Fibroblast of skin of left quadriceps (primary cell): ENCODE results near the gene EP300.
A peak's percentile ranks its signal among the peaks of the same experiment; 100 is the strongest.
"Not testable (repeated sequence)": the region's sequence is repeated elsewhere in the genome, so short reads cannot be mapped to it uniquely, and the experiment has no call there.

ENCODE experiments used
- DNase-seq, 2 experiments: peaks; one replicate each; pipeline ENCODE4 v3.0.0-alpha.2; 2013; ENCODE audit warnings: low read depth in 2 of 2

EP300 gene

GRCh38 chr22:41152902-41153301 is 60.5 kb downstream of the EP300 start:
- no peak for DNase-seq

- DNase-seq = no peak
These were observed 64.7 kb downstream of the EP300 start for GRCh38 chr22:41157083-41157482.

DNA sequence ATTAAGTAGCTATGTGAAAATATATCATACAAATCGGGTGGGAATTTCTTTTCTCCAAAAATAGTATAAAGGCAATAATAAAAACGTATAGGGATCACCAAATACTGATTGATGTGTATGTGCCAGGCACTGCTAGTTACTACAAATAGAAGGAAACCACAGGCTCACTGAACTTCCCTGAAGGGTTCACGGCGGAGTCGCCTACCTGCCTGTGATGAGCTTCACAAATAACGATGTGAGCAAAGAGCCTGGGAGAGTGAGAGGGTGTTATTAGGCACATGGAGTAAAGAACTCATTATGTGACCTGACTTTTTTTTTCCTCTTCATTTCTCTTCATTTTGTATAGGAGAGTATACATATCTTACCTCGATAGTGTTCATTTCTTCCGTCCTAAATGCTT is 76.8 kb downstream of the EP300 start:
- no peak for DNase-seq

GRCh38 chr22:41171996-41172395 is 79.6 kb downstream of the EP300 start:
- DNase-seq = no peak

GRCh38 chr22:41175546-41175945 is 83.2 kb downstream of the EP300 start:
- no peak for DNase-seq

DNA sequence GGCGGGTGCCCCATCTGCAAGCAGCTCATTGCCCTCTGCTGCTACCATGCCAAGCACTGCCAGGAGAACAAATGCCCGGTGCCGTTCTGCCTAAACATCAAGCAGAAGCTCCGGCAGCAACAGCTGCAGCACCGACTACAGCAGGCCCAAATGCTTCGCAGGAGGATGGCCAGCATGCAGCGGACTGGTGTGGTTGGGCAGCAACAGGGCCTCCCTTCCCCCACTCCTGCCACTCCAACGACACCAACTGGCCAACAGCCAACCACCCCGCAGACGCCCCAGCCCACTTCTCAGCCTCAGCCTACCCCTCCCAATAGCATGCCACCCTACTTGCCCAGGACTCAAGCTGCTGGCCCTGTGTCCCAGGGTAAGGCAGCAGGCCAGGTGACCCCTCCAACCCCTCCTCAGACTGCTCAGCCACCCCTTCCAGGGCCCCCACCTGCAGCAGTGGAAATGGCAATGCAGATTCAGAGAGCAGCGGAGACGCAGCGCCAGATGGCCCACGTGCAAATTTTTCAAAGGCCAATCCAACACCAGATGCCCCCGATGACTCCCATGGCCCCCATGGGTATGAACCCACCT is 84.7 kb downstream of the EP300 start:
- no peak for DNase-seq

- no peak for DNase-seq
These were observed 85.4 kb downstream of the EP300 start for GRCh38 chr22:41177622-41178424.

DNA sequence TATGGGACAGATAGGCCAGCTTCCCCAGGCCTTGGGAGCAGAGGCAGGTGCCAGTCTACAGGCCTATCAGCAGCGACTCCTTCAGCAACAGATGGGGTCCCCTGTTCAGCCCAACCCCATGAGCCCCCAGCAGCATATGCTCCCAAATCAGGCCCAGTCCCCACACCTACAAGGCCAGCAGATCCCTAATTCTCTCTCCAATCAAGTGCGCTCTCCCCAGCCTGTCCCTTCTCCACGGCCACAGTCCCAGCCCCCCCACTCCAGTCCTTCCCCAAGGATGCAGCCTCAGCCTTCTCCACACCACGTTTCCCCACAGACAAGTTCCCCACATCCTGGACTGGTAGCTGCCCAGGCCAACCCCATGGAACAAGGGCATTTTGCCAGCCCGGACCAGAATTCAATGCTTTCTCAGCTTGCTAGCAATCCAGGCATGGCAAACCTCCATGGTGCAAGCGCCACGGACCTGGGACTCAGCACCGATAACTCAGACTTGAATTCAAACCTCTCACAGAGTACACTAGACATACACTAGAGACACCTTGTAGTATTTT is 86.1 kb downstream of the EP300 start:
- DNase-seq = no peak

- DNase-seq = not testable (repeated sequence)
These were observed 88.0 kb downstream of the EP300 start for GRCh38 chr22:41180362-41180761.

DNA sequence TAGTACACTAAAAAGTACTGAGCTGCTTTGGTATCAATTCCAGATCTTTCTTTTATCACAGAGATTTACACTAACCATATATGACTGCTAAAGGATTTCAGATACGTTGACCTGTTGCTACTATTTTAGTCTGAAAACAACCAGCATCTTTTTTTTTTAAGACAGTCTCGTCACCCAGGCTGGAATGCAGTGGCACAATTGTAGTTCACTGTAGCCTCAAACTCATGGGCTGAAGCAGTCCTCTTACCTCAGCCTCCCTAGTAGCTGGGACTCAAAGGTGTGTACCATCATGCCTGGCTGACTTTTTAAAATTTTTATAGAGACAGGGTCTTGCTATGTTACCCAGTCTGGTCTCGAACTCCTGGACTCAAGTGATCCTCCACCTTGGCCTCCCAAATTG is 88.5 kb downstream of the EP300 start:
- no peak for DNase-seq

- DNase-seq = peak; percentile 36 to 40
These were observed 89.2 kb downstream of the EP300 start for GRCh38 chr22:41181349-41182241.

- DNase-seq = no peak
These were observed 92.3 kb downstream of the EP300 start for GRCh38 chr22:41184679-41185078.

- DNase-seq = no peak
These were observed 99.1 kb downstream of the EP300 start for GRCh38 chr22:41191467-41191866.

GRCh38 chr22:41193829-41194228 is 101.4 kb downstream of the EP300 start:
- DNase-seq = no peak

DNA sequence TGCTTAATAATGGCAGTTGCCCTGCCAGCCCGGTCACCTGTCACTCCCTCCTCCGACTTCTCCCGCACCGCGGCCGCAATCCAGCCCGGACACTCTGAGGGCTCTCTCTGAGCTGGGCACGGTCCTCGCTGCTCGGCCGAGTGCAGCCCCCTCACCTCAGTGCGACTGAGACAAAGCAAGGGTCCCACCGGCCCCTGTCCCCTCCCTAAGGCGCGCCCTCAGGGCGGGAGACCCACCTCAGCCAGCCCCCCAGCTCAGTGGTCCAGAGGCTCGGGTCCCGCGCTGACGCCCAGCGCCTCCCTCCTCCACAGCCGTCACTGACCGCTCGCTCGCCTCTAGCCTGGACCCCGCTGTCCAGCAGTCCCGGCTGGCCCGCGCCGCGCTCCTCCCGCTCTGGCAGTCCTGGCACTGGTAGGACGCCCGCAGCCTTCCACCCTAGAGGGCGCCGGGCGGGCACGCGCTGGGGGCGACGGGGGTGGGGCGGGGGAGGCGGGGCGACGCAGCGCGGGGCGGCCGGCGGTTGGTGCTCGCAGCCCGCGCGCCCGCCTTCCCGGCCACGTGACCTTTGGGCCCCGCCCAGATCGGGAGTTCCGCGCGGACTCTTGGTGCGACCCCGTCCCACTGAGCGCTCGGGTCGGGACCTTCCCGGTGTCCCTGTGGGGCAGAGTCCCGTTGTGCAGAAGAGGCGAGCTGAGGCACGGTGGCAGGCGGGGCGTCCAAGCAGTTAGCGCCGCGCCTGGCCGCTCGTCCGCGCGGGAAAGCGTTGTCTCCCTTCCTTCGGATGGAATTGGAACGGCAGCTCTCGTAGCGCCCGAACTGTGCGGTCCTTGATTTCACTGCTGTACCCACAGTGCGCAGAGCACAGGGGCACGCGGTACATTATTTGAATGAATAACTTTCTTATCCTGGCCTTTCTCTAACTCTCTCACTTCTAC is 104.9 kb downstream of the EP300 start:
- DNase-seq = peak in 1 of 2 experiments; percentile 8

DNA sequence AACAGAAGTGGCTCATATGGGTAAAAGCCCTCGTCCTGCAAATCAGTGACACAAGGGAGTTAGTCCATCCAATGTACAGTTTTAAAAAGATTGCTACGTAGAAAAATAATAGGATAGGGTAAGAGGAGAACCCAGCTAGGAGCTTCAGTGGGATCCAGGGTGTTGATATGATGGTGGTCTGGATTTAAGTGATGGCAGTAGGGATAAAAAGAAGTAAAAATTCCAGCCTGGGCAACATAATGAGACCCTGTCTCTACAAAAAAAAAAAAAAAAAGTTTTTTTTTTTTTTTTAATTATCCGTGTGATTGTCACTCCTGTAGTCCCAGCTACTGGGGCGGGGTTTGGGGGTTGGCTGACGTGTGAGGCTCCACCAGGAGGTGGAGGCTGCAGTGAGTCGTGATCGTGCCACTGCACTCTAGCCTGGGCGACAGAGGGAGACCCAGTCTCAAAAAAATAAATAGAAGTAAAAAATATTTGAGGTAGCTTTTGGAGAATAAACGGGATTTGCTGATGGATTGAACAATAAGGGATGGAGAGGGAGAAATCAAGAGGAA is 105.7 kb downstream of the EP300 start:
- no peak for DNase-seq

DNA sequence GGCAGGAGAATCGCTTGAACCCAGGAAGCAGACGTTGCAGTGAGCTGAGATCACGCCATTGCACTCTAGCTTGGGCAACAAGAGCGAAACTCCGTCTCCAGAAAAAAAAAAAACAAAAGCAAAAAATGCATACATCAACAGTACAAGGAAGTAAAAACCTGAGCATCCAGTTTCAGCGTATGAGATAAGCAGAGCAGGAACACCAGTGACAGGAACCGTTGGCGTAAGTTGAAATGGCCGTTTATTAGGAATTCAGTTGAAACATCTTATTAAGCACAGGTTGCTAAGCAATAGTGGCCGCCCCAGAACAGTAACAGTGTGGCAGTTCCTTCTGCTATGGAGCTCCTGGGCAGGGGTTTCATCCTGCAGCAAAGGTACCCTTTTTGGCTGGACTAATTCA is 108.7 kb downstream of the EP300 start:
- no peak for DNase-seq

DNA sequence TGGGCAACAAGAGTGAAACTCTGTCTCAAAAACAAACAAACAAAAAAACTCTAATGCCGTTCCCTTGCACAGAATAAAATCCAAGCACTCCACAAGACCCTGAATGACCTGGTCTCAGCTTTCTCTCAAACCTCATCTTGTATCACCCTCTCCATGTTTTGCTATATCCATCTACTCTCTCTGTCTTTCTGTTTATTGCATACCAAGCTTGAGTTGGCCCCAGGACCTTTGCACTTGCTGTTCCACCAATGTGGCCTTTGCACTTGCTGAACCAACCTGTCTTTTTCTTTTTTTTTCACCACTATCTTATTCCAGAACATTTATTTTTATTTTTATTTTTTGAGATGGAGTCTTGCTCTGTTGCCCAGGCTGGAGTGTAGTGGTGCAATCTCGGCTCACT is 110.7 kb downstream of the EP300 start:
- no peak for DNase-seq

- DNase-seq = no peak
These were observed 111.7 kb downstream of the EP300 start for GRCh38 chr22:41204066-41204465.

- DNase-seq = peak; percentile 85 to 87
These were observed 112.9 kb downstream of the EP300 start, which contains the start of gene L3MBTL2 for GRCh38 chr22:41204992-41205900. Gene L3MBTL2 (plus strand): TSS chr22:41205312. CDS start chr22:41205363, 51 bp downstream.
